ENCODE data around the gene USP49. TPM values are rescaled to one million over a fixed set of nuclear protein-coding genes. Genes with fewer than 3 reads are reported as not detected.

Gene USP49
- total and polyA plus RNA-seq, 11 donors = 0.87 to 3.4 (median 1.7) TPM

DNA sequence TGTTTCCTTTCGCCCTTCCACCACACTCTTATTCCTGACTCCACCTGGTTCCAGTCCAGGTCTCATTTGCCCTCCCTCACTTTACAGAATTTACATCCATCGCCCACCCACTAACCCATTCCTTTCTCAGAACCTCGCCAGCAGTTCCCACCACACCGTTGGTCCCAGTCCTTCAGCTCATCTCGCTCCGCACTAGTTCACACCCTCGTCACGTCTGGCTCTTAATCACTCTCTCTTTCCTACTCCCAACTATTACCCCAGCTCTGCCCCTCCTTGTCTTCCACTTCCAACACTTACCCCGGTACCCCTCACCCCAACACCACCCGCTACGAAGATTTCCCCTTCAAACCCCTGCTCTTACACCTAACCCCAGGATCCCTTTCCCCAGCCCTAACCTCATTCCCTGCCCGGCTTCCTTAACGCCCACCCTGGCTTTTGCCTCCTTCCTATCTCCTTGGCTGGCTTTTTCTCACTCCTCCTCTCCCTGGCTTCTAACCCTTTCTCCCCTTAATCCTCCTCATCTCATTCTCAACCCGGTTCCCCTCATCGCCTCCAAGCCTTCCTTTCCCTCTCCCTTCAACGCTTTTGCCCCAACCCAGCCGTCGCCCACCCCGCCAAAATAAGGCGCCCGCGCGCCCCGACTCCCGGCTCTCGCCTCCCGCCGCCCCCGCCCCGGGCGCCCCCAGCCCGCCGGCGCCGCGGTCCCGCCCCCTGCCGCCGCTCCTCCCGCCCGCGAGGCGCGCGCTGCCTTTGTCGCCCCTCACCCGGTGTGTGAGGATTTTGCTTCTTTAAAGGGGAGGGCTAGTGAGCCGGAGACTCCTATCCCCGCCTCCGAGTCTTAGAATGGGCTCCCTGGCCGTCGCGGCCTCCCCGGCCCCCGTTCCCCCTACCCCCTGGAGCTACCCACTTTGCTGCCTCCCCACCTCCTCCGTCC is 542 bp downstream of the USP49 start:
- Histone ChIP-seq H3K9me3 (no peaks in the 10 kb centered on the region), H3K27me3 (no peaks in the 10 kb centered on the region), H3K4me3 (peak overlapping the region; percentile 59 to 94 (median 79)), H3K27ac (peak overlapping the region in 7 of 12 donors; percentile 63 to 88 (median 79)), H3K4me1 (peaks cover 0 to 31% (median 12%) of the 10 kb centered on the region in 12 donors), H3K36me3 (peaks cover 0 to 4% (median 0%) of the 10 kb centered on the region in 9 donors)
- DNase-seq (no peak), ATAC-seq (peak; percentile 24 to 73 (median 66))
- intact Hi-C loops (cut with DNase I) = loop anchor here in 4 of 10 donors (1.0 to 10.0 kb wide), 6 partner anchors 26 to 153 kb away; partner anchors contain the start of genes TOMM6 (in 2 of the 4), BYSL (in 1 of the 4), CCND3 (in 1 of the 4) and MED20 (in 1 of the 4)
- WGBS, 4 donors = 2 to 3% (median 2%) methylated on average over 49 to 56 of the region's 56 CpGs
- TF ChIP-seq POLR2A (IDR thresholded peaks at IDR 0.05) = no peak
- TF ChIP-seq, protein P1, sequence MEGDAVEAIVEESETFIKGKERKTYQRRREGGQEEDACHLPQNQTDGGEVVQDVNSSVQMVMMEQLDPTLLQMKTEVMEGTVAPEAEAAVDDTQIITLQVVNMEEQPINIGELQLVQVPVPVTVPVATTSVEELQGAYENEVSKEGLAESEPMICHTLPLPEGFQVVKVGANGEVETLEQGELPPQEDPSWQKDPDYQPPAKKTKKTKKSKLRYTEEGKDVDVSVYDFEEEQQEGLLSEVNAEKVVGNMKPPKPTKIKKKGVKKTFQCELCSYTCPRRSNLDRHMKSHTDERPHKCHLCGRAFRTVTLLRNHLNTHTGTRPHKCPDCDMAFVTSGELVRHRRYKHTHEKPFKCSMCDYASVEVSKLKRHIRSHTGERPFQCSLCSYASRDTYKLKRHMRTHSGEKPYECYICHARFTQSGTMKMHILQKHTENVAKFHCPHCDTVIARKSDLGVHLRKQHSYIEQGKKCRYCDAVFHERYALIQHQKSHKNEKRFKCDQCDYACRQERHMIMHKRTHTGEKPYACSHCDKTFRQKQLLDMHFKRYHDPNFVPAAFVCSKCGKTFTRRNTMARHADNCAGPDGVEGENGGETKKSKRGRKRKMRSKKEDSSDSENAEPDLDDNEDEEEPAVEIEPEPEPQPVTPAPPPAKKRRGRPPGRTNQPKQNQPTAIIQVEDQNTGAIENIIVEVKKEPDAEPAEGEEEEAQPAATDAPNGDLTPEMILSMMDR (IDR thresholded peaks at IDR 0.05) = no peak

DNA sequence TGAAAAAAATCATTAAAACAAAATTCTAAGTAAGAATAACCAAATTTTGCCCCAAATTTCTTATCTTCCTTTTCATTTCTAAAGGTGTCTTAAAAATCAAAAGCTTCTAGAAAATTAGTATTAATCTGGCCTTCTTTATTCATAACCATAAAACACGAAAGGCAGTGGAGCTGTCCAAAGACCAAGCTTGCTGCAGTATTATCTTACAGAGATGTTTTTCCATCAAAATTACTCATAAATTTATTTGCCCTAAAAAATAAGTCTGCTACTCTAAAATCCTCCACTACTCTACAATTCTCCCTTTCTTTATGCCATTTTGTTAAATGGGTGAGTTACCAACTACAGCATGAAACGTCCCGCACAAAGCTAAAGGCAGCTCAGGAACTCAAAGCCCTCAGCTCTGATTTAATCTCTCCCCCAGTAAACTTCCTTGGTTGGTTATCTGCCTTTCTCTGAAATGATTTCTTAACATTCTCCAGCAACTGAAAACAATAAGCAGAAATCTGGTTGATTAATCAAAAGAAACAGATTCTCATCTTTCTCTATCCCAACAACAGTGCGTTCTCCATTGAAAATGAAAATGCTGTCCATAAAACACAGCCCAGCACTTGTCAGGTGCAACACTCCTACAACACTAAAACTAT is 2.1 kb downstream of the USP49 start:
- ATAC-seq (no peak), DNase-seq (no peak)
- Histone ChIP-seq H3K4me1 (peaks cover 0 to 25% (median 12%) of the 10 kb centered on the region in 12 donors), H3K9me3 (no peaks in the 10 kb centered on the region), H3K4me3 (no peak overlapping the region), H3K27ac (no peak overlapping the region), H3K27me3 (no peaks in the 10 kb centered on the region), H3K36me3 (no peaks in the 10 kb centered on the region)
- intact Hi-C loops (cut with DNase I) = loop anchor here in 1 of 10 donors (10.0 kb wide), 1 partner anchor 108 kb away; the partner anchor contains the start of genes PRICKLE4 and TOMM6
- 66 to 70% (median 68%) methylated on average over 4 of the region's 4 CpGs for WGBS, 4 donors
- TF ChIP-seq, protein P1 (IDR thresholded peaks at IDR 0.05) = no peak
- no peak for TF ChIP-seq POLR2A (IDR thresholded peaks at IDR 0.05)

DNA sequence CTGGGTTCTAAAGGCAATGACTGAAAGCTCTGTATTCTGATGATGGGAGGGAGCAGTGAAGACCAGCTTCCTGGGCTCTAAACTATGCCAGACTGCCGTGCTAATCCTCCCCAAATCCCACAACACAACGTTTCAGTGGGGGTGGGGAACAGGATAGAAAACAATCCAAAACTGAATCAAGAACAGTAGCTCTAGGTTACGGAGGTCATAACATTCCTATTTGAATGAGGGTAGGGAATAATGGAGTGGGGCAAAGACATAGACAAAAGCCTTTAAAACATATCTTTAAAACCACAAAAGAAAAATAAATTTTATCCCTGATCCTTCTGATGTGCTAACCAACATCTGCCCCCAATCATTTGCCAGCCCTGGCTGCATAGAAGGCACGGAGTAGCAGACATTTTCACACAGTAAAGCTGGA is 7.8 kb downstream of the USP49 start:
- 62 to 69% (median 67%) methylated on average over 4 of the region's 4 CpGs for WGBS, 4 donors
- Histone ChIP-seq H3K9me3 (no peaks in the 10 kb centered on the region), H3K4me3 (no peak overlapping the region), H3K4me1 (no peaks in the 10 kb centered on the region), H3K36me3 (no peaks in the 10 kb centered on the region), H3K27ac (no peak overlapping the region), H3K27me3 (no peaks in the 10 kb centered on the region)
- ATAC-seq = no peak
- DNase-seq = no peak
- no peak for TF ChIP-seq POLR2A (IDR thresholded peaks at IDR 0.05)
- TF ChIP-seq, protein P1 (IDR thresholded peaks at IDR 0.05) = no peak
- intact Hi-C loops (cut with DNase I) = loop anchor here in 1 of 10 donors (2.0 kb wide), 1 partner anchor 19 kb away; no protein-coding TSS in a partner anchor

- H3K36me3 ChIP-seq = no peaks in the 10 kb centered on the region
- H3K9me3 ChIP-seq = no peaks in the 10 kb centered on the region
- no peaks in the 10 kb centered on the region for H3K4me1 ChIP-seq
- TF ChIP-seq, protein P1 (IDR thresholded peaks at IDR 0.05) = no peak
- no peak for TF ChIP-seq POLR2A (IDR thresholded peaks at IDR 0.05)
- ATAC-seq = no peak
- intact Hi-C loops (cut with DNase I) = loop anchor here in 1 of 10 donors (2.0 kb wide), 1 partner anchor 21 kb away; no protein-coding TSS in a partner anchor
- no peaks in the 10 kb centered on the region for H3K27me3 ChIP-seq
- 93 to 97% (median 95%) methylated on average over 1 of the region's 1 CpG for WGBS, 4 donors
- no peak for DNase-seq
- no peak overlapping the region for H3K27ac ChIP-seq
- no peak overlapping the region for H3K4me3 ChIP-seq
Observed at GRCh38 chr6:41885930-41886329, 9.2 kb downstream of the USP49 start.

Measured in heart left ventricle (tissue), 16 donors.